Lower leg skin (tissue), 3 donors: ENCODE measurements around the gene TEPSIN.

ENCODE experiments used
- POLR2A ChIP-seq, 2 donors: fragments of 450-650 bp; IDR thresholded peaks; one replicate each; pipeline ENCODE4 v1.6.1; 2016 to 2017; ENCODE audit warnings: antibody characterized with exemption in 2 of 2, mild to moderate bottlenecking in 1 of 2, moderate library complexity in 1 of 2
- TF ChIP-seq, protein P1 (sequence below), 3 donors: fragments of 450-650 bp; IDR thresholded peaks; one replicate each; pipeline ENCODE4 v1.5.1; 2016; ENCODE audit warnings: antibody characterized with exemption in 3 of 3, mild to moderate bottlenecking in 3 of 3, moderate library complexity in 2 of 3

- TF ChIP-seq, protein P1, sequence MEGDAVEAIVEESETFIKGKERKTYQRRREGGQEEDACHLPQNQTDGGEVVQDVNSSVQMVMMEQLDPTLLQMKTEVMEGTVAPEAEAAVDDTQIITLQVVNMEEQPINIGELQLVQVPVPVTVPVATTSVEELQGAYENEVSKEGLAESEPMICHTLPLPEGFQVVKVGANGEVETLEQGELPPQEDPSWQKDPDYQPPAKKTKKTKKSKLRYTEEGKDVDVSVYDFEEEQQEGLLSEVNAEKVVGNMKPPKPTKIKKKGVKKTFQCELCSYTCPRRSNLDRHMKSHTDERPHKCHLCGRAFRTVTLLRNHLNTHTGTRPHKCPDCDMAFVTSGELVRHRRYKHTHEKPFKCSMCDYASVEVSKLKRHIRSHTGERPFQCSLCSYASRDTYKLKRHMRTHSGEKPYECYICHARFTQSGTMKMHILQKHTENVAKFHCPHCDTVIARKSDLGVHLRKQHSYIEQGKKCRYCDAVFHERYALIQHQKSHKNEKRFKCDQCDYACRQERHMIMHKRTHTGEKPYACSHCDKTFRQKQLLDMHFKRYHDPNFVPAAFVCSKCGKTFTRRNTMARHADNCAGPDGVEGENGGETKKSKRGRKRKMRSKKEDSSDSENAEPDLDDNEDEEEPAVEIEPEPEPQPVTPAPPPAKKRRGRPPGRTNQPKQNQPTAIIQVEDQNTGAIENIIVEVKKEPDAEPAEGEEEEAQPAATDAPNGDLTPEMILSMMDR (IDR thresholded peaks at IDR 0.05): no peak
- TF ChIP-seq POLR2A (IDR thresholded peaks at IDR 0.05): no peak
These were observed 14.1 kb upstream of the TEPSIN start for GRCh38 chr17:81252987-81253329.
